ENCODE measurements around the gene TBC1D4.

GRCh38 chr13:75418997-75419396 is 63.0 kb downstream of the TBC1D4 start:
- no peak for TF ChIP-seq CTCF (conservative IDR thresholded peaks at IDR 0.05 in 1 of 2, IDR thresholded peaks at IDR 0.05 in 1 of 2; ENCODE audit: low read depth in 1 of 2, low read length in 2 of 2)
- TF ChIP-seq EZH2 (IDR thresholded peaks at IDR 0.05; ENCODE audit: low read length, missing control alignments): no peak

Measured in fibroblast of lung (primary cell).